Measurements from ENCODE around the gene AKAP8L.

AKAP8L gene

GRCh38 chr19:15390814-15391213 lies 28.0 kb downstream of the AKAP8L start:
- Mint-ChIP-seq H3K27ac (no peak overlapping the region), H3K36me3 (ENCODE audit: insufficient read depth) (peaks cover 58% of the 10 kb centered on the region), H3K4me3 (no peak overlapping the region), H3K27me3 (no peaks in the 10 kb centered on the region), H3K9me3 (no peaks in the 10 kb centered on the region), H3K4me1 (ENCODE audit: low read depth in 2 of 2) (peaks cover 2 to 19% of the 10 kb centered on the region in 2 donors)
- ATAC-seq (replicated peaks) (no peak), DNase-seq (no peak)

GRCh38 chr19:15381864-15382263 lies 36.9 kb downstream of the AKAP8L start:
- ATAC-seq (replicated peaks) (no peak), DNase-seq (no peak)
- peak overlapping the region; percentile 97 to 99 for H3K27ac Mint-ChIP-seq
- peaks cover 40% of the 10 kb centered on the region for H3K36me3 Mint-ChIP-seq (ENCODE audit: insufficient read depth)
- H3K9me3 Mint-ChIP-seq: no peaks in the 10 kb centered on the region
- H3K27me3 Mint-ChIP-seq: no peaks in the 10 kb centered on the region
- peaks cover 16 to 27% of the 10 kb centered on the region in 2 donors for H3K4me1 Mint-ChIP-seq (ENCODE audit: low read depth in 2 of 2)
- peak overlapping the region; percentile 89 to 97 for H3K4me3 Mint-ChIP-seq

- Mint-ChIP-seq H3K27me3 (no peaks in the 10 kb centered on the region), H3K27ac (peak overlapping the region; percentile 97 to 99), H3K4me1 (ENCODE audit: low read depth in 2 of 2) (peaks cover 19 to 32% of the 10 kb centered on the region in 2 donors), H3K9me3 (no peaks in the 10 kb centered on the region), H3K36me3 (ENCODE audit: insufficient read depth) (peaks cover 43% of the 10 kb centered on the region), H3K4me3 (peak overlapping the region; percentile 89 to 97)
- DNase-seq (no peak), ATAC-seq (replicated peaks) (no peak)
Measured at GRCh38 chr19:15381429-15381828, 37.4 kb downstream of the AKAP8L start.

- Mint-ChIP-seq H3K36me3 (ENCODE audit: insufficient read depth) (peaks cover 40% of the 10 kb centered on the region), H3K4me3 (peak overlapping the region; percentile 89 to 97), H3K27me3 (no peaks in the 10 kb centered on the region), H3K27ac (peak overlapping the region; percentile 97 to 99), H3K9me3 (no peaks in the 10 kb centered on the region), H3K4me1 (ENCODE audit: low read depth in 2 of 2) (peaks cover 19 to 32% of the 10 kb centered on the region in 2 donors)
- ATAC-seq (replicated peaks) (peak; percentile 45), DNase-seq (no peak)
Measured at GRCh38 chr19:15379999-15380647, 38.7 kb downstream of the AKAP8L start.

- H3K9me3 Mint-ChIP-seq: no peaks in the 10 kb centered on the region
- H3K4me3 Mint-ChIP-seq: peak within 1 kb of the TSS; percentile 89 to 97
- peaks cover 47% of the 10 kb centered on the region for H3K36me3 Mint-ChIP-seq (ENCODE audit: insufficient read depth)
- peak within 1 kb of the TSS; percentile 97 to 99 for H3K27ac Mint-ChIP-seq
- no peaks in the 10 kb centered on the region for H3K27me3 Mint-ChIP-seq
- peak; percentile 89 for ATAC-seq (replicated peaks)
- H3K4me1 Mint-ChIP-seq (ENCODE audit: low read depth in 2 of 2): peaks cover 24 to 36% of the 10 kb centered on the region in 2 donors
- peak; percentile 95 to 97 (median 96) for DNase-seq
Measured at GRCh38 chr19:15379083-15379998, 39.4 kb downstream of the AKAP8L start, which contains the start of gene AKAP8. AKAP8 (minus strand) TSS chr19:15379787; CDS start chr19:15379731, 56 bp downstream.

- Mint-ChIP-seq H3K4me3 (peak overlapping the region; percentile 89 to 97), H3K9me3 (no peaks in the 10 kb centered on the region), H3K4me1 (ENCODE audit: low read depth in 2 of 2) (peaks cover 25 to 38% of the 10 kb centered on the region in 2 donors), H3K27me3 (no peaks in the 10 kb centered on the region), H3K36me3 (ENCODE audit: insufficient read depth) (peaks cover 54% of the 10 kb centered on the region), H3K27ac (peak overlapping the region; percentile 97 to 99)
- ATAC-seq (replicated peaks): no peak
- DNase-seq: peak; percentile 33 to 38 (median 35)
Measured at GRCh38 chr19:15378534-15379082, 40.2 kb downstream of the AKAP8L start.

DNA sequence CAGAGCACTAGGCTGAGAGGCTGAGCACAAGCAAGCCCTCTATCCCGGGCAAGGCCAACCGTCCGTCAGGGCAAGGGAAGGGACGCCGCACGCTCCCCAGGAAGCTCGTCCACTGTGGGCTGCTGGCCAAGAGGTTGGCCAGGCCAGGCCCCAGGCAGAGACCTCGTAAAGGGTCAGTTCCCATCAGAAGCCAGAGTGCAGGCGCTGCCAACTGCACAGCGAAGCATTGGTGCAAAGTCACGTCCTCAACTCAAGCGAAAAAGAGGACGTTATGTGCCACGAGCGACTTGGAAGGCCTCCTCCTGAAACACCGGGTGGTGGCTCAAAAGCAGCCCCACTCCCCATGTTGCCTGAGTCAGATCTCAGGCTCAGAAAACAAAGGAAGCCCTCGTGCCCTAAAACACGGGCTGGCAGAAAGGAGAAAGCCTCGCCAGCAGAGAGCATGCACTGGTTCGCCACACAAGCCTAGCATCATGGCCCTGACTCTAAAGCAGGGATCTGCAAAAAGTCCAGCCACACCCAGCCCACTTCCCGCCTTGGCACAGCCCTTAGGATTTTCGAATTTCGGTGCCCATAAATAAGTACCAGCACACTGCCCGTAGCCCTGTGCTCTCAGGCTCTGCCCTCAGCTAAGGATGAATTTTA lies 43.9 kb downstream of the AKAP8L start:
- peaks cover 23% of the 10 kb centered on the region in 2 donors for H3K4me1 Mint-ChIP-seq (ENCODE audit: low read depth in 2 of 2)
- DNase-seq (no peak), ATAC-seq (replicated peaks) (no peak)
- H3K27me3 Mint-ChIP-seq: no peaks in the 10 kb centered on the region
- no peak overlapping the region for H3K27ac Mint-ChIP-seq
- no peak overlapping the region for H3K4me3 Mint-ChIP-seq
- no peaks in the 10 kb centered on the region for H3K9me3 Mint-ChIP-seq
- H3K36me3 Mint-ChIP-seq (ENCODE audit: insufficient read depth): peaks cover 80% of the 10 kb centered on the region

GRCh38 chr19:15374105-15374651 lies 44.6 kb downstream of the AKAP8L start:
- no peaks in the 10 kb centered on the region for H3K9me3 Mint-ChIP-seq
- no peak overlapping the region for H3K4me3 Mint-ChIP-seq
- ATAC-seq (replicated peaks): no peak
- peak overlapping the region in 1 of 2 donors; percentile 65 for H3K27ac Mint-ChIP-seq
- H3K27me3 Mint-ChIP-seq: no peaks in the 10 kb centered on the region
- H3K4me1 Mint-ChIP-seq (ENCODE audit: low read depth in 2 of 2): peaks cover 23% of the 10 kb centered on the region in 2 donors
- no peak for DNase-seq
- H3K36me3 Mint-ChIP-seq (ENCODE audit: insufficient read depth): peaks cover 80% of the 10 kb centered on the region

DNA sequence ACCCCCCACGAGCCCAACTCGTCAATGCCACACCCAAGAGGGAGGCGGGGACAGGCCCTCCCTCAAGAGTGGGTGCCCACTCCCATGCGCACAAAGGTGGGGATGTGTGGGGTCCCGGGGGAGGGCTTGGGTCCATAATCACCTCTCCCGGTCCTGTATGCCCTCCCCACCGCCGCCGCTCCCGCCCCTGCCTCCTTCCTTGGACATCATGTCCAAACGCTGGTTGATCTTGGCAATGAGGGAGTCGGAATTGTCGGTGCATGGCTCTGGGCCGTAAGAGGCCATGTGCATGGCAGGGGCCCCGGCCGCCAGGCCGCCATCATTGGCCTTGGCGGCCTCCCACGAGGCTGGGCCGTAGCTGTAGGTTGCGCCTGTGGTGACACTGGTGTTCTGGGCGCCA lies 45.1 kb downstream of the AKAP8L start:
- peak overlapping the region in 1 of 2 donors; percentile 65 for H3K27ac Mint-ChIP-seq
- peaks cover 23% of the 10 kb centered on the region in 2 donors for H3K4me1 Mint-ChIP-seq (ENCODE audit: low read depth in 2 of 2)
- H3K9me3 Mint-ChIP-seq: no peaks in the 10 kb centered on the region
- peaks cover 81% of the 10 kb centered on the region for H3K36me3 Mint-ChIP-seq (ENCODE audit: insufficient read depth)
- no peak overlapping the region for H3K4me3 Mint-ChIP-seq
- H3K27me3 Mint-ChIP-seq: no peaks in the 10 kb centered on the region
- ATAC-seq (replicated peaks): no peak
- no peak for DNase-seq

GRCh38 chr19:15372891-15373301 lies 45.9 kb downstream of the AKAP8L start:
- H3K4me1 Mint-ChIP-seq (ENCODE audit: low read depth in 2 of 2): peaks cover 17 to 19% of the 10 kb centered on the region in 2 donors
- no peaks in the 10 kb centered on the region for H3K9me3 Mint-ChIP-seq
- no peak overlapping the region for H3K4me3 Mint-ChIP-seq
- no peaks in the 10 kb centered on the region for H3K27me3 Mint-ChIP-seq
- DNase-seq (no peak), ATAC-seq (replicated peaks) (no peak)
- no peak overlapping the region for H3K27ac Mint-ChIP-seq
- peaks cover 82% of the 10 kb centered on the region for H3K36me3 Mint-ChIP-seq (ENCODE audit: insufficient read depth)

GRCh38 chr19:15372470-15372869 lies 46.3 kb downstream of the AKAP8L start:
- Mint-ChIP-seq H3K4me1 (ENCODE audit: low read depth in 2 of 2) (peaks cover 14 to 15% of the 10 kb centered on the region in 2 donors), H3K27ac (peak overlapping the region in 1 of 2 donors; percentile 49), H3K4me3 (no peak overlapping the region), H3K27me3 (no peaks in the 10 kb centered on the region), H3K36me3 (ENCODE audit: insufficient read depth) (peaks cover 84% of the 10 kb centered on the region), H3K9me3 (no peaks in the 10 kb centered on the region)
- no peak for ATAC-seq (replicated peaks)
- DNase-seq: no peak

DNA sequence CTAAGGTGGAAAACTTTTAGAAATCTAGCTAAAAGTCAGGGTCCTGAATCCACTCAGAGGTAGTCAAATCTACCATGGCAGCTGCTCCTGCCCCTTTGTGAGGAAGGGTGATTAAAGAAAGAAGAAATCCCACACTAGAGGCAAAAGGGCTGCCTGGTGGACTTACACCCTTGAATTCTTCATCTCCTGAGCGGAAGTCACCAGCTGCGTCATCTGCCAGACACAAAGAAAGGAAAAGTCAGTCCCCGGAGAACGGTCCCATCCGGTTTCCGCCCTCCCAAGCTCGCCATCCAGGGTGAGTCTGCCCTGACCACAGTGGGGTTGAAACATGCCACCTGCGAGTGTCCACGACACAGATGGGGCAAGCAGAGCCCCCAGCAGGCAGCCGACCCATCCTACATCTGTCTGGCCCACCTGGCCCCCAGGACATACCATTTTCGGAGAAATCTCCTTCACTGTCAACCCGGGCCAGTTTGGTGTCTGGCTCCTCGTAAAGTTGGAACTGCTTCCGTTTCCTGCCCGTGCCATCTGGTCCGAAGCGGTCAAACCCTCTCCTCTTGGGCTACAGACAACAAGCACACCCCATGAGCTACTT lies 46.9 kb downstream of the AKAP8L start:
- ATAC-seq (replicated peaks) (no peak), DNase-seq (no peak)
- Mint-ChIP-seq H3K27ac (peak overlapping the region; percentile 41 to 49), H3K36me3 (ENCODE audit: insufficient read depth) (peaks cover 86% of the 10 kb centered on the region), H3K9me3 (no peaks in the 10 kb centered on the region), H3K4me3 (no peak overlapping the region), H3K4me1 (ENCODE audit: low read depth in 2 of 2) (peaks cover 10 to 11% of the 10 kb centered on the region in 2 donors), H3K27me3 (no peaks in the 10 kb centered on the region)

Measured in effector memory CD8-positive, alpha-beta T cell (primary cell).